Measurements from ENCODE around the gene SCGN. TPM values are rescaled to one million over a fixed set of nuclear protein-coding genes. Genes with fewer than 3 reads are reported as not detected.

Gene SCGN
- total RNA-seq, 4 donors from 2014 or later: 4.1 to 13.0 (median 9.6) TPM

DNA sequence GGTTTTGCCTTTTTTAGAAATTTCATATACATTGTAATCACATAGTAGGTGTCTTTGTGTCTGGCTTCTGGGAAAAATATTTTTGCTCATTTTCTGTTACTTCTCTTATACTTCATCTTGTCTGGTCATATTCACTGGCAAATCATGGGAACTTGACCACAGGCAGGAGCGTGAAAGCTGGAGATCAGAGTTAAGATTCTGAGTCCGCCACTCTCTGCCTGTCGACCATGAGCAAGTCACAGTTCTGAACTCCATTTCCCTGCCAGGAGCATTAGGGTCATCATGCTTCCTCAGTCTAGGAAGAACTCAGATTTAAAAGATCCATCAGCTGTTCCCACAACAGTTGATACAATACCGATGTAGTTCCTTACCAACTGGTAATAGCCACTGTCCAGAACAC is 12.4 kb upstream of the SCGN start:
- no peaks in the 10 kb centered on the region for H3K36me3 ChIP-seq
- no peaks in the 10 kb centered on the region for H3K9me3 ChIP-seq
- TF ChIP-seq, protein P1, sequence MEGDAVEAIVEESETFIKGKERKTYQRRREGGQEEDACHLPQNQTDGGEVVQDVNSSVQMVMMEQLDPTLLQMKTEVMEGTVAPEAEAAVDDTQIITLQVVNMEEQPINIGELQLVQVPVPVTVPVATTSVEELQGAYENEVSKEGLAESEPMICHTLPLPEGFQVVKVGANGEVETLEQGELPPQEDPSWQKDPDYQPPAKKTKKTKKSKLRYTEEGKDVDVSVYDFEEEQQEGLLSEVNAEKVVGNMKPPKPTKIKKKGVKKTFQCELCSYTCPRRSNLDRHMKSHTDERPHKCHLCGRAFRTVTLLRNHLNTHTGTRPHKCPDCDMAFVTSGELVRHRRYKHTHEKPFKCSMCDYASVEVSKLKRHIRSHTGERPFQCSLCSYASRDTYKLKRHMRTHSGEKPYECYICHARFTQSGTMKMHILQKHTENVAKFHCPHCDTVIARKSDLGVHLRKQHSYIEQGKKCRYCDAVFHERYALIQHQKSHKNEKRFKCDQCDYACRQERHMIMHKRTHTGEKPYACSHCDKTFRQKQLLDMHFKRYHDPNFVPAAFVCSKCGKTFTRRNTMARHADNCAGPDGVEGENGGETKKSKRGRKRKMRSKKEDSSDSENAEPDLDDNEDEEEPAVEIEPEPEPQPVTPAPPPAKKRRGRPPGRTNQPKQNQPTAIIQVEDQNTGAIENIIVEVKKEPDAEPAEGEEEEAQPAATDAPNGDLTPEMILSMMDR (IDR thresholded peaks at IDR 0.05): no peak
- TF ChIP-seq POLR2A (IDR thresholded peaks at IDR 0.05): no peak
- H3K27me3 ChIP-seq: no peaks in the 10 kb centered on the region
- DNase-seq: no peak
- H3K4me1 ChIP-seq: peaks cover 0 to 7% (median 0%) of the 10 kb centered on the region in 4 donors
- H3K4me3 ChIP-seq: no peak overlapping the region
- no peak overlapping the region for H3K27ac ChIP-seq

DNA sequence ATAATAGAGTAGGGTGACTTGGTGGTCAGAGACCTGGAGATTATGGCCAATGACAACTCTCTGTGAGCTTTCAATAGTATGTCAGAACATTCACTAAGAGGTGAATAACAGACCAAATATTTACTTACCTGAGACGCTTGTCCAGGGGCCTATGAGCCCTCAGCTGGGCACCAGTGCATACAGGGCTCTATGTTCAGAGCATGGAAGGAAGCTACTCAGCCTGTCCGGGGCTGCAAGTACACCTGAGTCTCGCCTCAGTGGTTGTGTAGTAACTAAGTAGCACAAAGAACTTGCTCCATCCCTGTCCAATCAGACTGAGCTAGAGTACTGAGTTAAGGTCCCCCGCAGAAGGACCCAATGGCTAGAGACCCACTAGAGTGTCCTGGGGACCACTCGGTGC is 11.6 kb upstream of the SCGN start:
- H3K27ac ChIP-seq: no peak overlapping the region
- no peaks in the 10 kb centered on the region for H3K9me3 ChIP-seq
- TF ChIP-seq, protein P1 (IDR thresholded peaks at IDR 0.05): no peak
- no peak overlapping the region for H3K4me3 ChIP-seq
- no peak for DNase-seq
- H3K4me1 ChIP-seq: peaks cover 0 to under 1% (median 0%) of the 10 kb centered on the region in 4 donors
- H3K27me3 ChIP-seq: no peaks in the 10 kb centered on the region
- H3K36me3 ChIP-seq: no peaks in the 10 kb centered on the region

DNA sequence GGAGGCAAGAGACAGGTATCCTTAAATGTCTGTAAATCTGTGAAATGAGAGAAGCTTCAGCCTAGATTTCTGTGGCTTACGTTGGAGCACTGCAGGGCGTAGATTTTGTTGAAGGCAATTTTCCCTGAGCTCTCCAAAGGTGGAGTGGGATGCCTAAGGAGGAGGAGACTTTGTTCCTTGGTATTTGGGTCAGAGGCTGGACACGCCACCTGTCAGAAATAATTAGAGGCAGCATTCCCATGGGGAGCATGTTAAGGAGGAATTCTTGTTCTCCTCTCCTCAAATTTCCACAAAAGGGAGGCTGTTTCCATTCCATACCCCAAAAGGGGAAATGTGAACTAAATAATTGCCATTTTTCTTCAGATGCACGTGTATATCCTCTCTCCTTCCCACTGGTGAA is 11.1 kb upstream of the SCGN start:
- no peak for DNase-seq
- Histone ChIP-seq H3K4me1 (no peaks in the 10 kb centered on the region), H3K4me3 (no peak overlapping the region), H3K27ac (no peak overlapping the region), H3K36me3 (no peaks in the 10 kb centered on the region), H3K27me3 (no peaks in the 10 kb centered on the region), H3K9me3 (no peaks in the 10 kb centered on the region)
- no peak for TF ChIP-seq POLR2A (IDR thresholded peaks at IDR 0.05)
- TF ChIP-seq, protein P1 (IDR thresholded peaks at IDR 0.05): no peak

DNA sequence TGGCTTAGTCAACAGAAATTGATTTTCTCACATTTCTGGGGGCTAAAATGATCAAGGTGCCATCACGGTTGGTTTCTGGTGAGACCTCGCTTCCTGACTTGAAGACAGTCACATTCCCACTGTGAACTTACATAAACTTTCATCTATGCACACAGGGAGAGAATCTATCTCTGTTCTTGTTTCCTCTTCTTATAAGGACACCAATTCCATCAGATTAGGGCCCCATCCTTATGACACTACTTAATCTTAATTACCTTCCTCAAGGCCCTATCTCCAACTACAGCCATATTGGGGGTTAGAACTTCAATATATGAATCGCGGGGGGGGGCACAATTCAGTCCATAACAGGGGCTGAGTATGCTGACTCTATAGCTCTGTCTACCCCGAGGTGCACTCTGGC is 10.6 kb upstream of the SCGN start:
- Histone ChIP-seq H3K27me3 (no peaks in the 10 kb centered on the region), H3K36me3 (no peaks in the 10 kb centered on the region), H3K27ac (no peak overlapping the region), H3K4me3 (no peak overlapping the region), H3K9me3 (no peaks in the 10 kb centered on the region), H3K4me1 (no peaks in the 10 kb centered on the region)
- TF ChIP-seq, protein P1 (IDR thresholded peaks at IDR 0.05): no peak
- no peak for TF ChIP-seq POLR2A (IDR thresholded peaks at IDR 0.05)
- no peak for DNase-seq

DNA sequence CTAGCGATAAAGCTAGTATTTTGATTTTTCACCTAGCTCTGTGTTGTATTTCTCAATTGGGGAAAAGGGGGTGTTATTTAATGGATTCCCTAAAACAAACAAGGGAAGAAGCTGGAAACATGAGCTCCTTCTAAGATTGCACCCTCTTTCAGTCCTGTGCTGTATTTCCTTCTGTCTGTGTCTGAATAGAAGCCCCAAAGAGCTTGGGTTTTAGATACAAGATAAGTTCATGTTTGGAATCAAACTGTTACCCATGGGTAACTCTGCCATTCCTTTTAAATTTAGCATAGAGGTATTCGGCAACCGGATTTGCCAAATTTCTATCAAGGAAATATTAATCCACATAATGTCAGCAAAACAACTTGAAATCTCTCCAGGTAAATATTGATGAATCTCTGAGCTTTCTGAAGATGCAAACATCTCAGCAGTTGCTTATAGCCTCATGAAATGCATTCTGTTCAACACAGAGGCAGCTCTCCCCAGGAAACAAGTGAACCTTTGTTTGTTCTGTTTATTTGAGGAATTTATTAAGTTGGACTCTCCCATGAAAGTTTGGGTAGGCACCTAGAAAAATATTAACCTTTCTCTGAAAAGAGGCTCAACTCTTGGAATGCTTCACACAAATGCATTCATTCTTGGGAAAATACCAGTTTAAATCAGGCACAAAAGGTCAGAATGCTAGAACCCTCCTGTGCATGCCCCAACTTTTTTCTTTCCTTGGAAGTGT is 9.9 kb upstream of the SCGN start:
- Histone ChIP-seq H3K27ac (no peak overlapping the region), H3K9me3 (no peaks in the 10 kb centered on the region)
- TF ChIP-seq POLR2A (IDR thresholded peaks at IDR 0.05): no peak
- TF ChIP-seq, protein P1 (IDR thresholded peaks at IDR 0.05): no peak

More for the DNA sequence above, 9.9 kb upstream of the SCGN start:
- H3K4me3 ChIP-seq: no peak overlapping the region
- H3K4me1 ChIP-seq: no peaks in the 10 kb centered on the region
- no peak for DNase-seq
- H3K36me3 ChIP-seq: no peaks in the 10 kb centered on the region
- H3K27me3 ChIP-seq: no peaks in the 10 kb centered on the region
